OCI-M2 (cell line): ENCODE data around the gene RPS6KA5.
"Not testable (repeated sequence)": the region's sequence is repeated elsewhere in the genome, so short reads cannot be mapped to it uniquely, and the experiment has no call there.

ENCODE experiments used
- DNase-seq: peaks from one replicate; lab custom pipeline; 2025; ENCODE audit not compliant: unreplicated experiment; lab: John Stamatoyannopoulos, UW

The RPS6KA5 gene

DNA sequence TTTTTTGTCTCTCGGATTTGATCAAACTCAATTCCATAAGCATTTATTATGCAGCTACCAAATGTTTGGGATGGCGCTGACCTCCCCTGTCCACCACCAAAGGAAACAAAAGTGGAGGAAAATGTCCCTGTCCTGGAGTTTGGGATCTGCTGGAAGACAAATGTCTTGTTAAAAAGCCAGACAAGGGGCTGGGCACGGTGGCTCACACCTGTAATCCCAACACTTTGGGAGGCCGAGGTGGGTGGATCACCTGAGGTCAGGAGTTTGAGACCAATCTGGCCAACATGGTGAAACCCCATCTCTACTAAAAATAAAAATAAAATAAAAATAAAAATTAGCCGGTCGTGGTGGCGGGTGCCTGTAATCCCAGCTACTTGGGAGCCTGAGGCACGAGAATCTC is 221.9 kb downstream of the RPS6KA5 start:
- DNase-seq = not testable (repeated sequence)

DNA sequence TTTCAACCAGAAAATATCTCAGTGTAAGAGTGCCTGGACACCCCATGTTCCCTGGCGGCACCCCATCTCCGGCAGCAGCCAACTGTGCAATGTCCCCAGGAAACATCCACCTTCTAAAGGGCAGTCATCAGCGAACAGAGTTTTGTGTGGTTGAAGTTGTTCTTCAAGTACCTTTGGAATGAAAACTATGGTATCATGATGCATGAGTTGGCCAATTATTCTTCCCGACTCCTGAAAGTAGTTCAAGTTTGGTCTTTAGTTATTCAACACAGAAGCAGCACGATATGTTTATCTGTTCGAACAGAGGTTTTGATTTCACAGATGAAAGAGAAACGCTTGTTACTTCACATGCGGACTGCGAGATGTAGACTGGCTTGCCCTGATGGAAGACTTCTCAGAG is 223.1 kb downstream of the RPS6KA5 start:
- no peak for DNase-seq

DNA sequence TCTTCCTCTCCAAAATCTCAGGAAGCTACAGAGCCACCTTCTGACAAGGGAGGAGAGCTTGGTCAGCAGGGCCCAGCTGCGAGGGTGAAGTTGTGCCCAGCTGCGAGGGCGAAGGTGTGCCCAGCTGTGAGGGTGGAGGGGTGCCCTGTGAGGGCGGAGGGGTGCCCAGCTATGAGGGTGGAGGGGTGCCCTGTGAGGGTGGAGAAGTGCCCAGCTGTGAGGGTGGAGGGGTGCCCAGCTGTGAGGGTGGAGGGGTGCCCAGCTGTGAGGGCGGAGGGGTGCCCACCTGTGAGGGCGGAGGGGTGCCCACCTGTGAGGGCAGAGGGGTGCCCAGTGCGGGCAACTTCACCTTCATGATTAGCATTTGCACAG is 223.8 kb downstream of the RPS6KA5 start:
- no peak for DNase-seq

DNA sequence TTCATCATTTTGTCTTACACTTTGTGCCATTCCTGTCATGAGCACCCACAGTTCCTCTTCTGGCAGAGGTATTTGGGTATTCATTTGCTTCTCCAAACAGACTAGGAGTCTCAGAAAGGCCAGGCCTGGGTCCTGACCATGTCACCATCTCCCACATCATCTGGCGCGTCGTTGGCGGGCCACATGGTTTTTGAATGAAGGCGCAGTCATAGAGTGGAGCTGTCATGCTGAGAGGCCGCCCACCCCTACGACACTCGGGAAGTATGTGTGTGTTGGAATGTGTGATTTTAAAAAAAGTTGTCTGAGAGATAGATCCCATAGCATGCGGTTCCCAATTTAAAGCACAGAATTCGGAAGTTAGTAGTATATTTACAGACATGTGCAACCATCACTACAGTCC is 228.6 kb downstream of the RPS6KA5 start:
- DNase-seq = no peak

DNA sequence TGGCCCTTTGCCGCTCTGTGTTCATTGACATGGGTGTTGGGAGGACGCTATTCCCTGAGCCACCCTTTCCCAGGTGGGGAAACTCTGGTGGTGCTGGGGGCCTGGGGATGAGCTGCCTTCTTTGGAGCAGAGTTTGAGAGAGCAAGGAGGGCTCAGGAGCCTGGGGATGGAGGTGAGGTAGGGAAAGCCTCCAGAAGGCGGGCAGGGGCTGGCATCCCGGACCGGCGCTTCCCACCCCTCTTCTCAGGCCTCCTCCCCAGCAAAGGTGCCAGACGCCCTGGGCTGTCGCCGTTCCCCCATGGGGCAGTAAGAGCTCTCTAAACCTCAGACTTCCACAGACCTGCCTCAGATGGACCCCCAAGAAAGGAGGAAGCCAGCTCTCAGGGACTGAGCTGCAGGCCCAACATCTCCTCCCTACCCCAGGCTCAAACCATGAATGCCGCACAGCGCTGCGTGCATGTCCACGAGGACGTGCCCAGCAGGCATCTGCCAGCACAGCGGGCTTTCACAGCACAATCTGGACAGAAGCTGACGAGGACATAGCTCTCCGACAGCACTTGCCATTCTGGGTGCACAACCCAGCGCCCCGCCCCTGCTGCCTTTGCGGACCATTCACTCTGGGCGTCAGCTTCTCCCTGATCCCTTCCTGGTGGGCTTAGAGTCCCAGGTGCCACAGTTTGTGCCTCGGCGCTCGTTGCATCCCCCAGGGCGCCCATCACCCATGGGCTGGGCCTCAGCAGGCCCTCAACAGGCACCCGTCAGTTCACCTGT is 229.3 kb downstream of the RPS6KA5 start:
- DNase-seq = no peak

DNA sequence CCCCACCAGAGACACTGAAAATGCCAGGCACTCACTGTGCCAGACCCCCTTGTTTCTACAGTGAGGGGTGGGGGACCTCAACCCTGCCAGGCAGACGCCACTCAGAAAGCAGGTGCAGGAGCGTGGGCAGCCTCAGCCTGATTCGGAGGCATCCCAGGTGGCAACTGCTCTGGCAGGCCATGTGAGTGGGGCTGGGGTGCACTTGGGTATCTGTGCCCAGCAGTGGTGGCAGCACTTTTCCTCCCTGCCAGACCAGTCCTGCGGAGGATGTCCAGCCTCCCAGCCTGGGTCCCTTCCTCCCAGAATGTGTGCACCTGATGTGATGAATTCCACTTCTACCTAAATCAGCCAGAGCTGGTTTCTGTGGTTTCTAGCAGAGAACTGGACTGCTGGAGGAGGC is 230.8 kb downstream of the RPS6KA5 start:
- no peak for DNase-seq

DNA sequence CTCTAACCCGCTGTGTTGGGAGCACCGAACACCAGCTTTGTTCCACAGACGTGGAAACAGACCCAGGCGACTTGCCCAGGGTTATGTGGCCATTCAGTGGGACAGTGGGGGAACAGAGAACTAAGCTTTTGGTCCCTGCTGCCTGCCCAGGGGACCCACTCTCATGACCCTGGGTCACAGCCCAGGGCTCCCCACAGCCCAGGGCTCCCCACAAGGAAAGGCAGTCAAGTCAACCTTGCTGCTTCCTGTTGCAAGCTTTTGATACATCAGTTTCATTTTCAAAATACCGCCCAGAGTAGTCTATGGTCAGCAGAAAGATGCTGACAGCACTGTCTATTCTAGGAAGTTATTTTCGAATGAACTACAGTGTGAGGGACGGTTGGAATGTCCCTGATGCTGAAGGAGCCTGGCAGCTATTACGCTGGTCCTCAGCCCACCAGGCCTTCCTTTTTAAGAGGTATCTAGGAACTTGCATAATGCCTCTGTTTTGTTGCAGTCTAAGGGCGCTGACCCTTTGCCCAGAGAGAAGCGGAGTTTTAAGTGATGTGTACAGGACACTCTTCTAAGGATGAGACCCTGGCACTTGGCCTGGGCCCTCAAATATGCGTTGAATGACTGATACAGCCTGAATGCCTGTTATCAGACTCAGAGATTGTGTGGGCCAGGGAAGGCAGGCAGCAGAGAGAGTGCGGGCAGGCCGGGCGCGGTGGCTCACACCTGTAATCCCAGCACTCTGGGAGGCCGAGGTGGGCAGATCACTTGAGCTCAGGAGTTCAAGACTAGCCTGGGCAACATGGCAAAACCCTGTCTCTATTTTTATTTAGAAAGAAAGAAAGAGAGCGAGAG is 231.6 kb downstream of the RPS6KA5 start:
- DNase-seq = no peak

DNA sequence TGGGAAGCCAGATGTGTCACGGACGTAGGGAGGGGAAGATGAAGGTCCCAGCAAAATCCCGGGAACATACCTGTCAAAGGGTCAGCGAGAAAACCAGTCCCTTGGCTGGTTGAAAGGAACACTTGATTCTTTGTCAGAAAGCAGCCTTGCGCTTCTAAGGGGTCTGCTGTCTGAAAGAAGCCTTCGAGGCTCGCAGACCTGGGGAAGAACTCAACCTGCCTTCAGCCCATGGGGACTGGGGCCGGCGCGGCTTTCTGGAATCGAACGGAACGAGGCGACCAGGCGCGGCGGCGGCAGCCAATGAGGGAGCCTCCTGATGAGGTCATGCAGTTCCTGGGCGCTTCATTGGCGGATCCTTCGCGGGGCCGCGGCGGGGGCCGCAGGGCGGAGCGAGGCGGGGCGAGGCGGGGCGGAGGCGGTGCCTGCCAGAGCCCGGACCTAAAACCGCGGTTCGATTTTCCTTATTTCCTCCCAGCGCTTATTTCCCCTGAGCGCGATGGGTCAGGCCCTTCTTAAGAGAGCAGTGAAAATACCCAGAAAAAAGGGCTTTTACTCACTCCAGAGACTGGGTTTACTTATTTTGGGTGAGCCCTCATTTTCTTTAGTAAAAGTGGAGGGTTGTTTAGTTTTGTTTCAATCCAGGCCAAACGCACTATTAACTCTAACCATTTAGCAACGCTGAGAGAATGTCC is 232.4 kb downstream of the RPS6KA5 start:
- DNase-seq = peak; percentile 80

DNA sequence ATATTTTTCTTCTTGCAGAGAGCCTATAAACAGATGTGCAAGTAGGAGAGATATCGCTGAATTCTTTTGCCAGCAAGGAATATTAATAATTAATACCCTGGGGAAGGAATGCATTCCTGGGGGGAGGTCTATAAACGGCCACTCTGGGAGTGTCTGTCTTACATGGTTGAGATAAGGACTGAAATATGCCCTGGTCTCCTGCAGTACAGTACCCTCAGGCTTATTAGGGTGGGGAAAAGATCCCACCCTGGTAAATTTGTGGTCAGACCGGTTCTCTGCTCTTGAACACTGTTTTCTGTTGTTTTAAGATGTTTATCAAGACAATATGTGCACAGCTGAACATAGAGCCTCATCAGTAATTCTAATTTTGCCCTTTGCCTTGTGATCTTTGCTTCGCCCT is 236.9 kb downstream of the RPS6KA5 start:
- DNase-seq = not testable (repeated sequence)

DNA sequence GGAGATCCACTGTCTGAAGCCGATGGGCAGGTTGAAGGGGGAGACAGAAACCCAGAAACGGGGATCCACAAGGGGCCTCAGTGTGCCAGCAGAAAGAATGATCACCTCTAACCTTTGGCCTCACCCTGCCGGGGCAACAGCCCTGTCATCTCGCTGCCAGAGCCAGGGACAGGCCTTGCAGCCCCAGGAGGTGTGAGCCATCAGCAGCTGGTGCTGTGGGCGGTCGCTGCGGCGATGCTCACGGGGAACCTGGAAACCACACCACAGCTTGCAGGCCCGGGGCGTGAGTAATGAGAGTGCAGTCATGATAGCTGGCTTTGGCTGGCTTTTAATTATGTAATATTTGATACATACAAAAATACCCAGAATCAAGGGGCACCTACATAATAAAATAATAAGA is 239.5 kb downstream of the RPS6KA5 start:
- DNase-seq = no peak

DNA sequence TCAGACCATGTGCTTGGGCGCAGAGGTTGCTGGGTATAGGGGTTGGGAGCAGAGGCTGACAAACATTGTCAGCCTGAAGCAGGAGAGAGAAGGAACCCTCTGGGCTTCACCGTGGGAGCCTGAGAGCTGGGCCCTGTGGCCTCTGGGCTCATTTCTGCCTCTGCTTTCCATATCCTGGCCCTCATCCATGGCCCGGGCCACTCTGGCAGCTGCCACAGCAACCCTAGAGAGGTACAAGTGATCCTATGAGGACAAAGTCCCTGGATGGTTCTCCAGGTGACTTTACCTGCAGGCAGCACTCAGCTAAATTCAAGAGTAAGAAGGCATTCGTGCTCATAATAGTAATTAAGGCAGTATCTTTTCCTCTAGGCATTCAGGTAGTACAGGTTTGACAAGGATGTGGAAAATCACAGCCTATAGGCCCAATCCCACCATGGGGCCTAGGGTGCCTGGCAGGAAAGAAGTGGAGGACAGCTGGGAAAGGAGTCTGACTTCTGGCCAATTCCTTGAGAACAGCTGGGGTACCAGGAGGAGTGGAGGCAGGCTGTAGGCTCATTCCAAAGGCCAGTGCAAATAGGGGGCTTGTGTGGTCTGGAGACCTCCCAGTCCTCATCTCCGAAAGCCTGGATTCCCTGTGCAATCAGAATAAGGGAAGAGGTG is 240.6 kb downstream of the RPS6KA5 start:
- no peak for DNase-seq

DNA sequence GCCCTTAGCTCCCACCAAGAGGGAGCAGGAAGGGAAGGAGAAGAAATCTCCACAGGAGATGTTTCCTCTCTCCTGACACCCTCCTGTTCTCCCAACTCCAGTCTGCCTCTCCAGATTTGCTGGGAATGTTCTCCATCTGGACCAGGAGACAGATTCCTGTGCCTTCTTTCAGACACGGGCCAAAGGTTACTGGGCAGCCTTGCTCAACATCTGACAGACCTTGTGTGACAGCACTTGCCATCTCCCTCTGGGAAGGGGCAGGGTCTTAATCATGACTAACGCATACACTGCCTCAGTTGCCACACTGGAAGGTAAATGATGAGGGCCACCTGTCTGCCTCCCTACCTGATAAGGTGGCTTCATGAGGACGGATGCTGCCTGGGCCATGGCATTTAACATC is 241.7 kb downstream of the RPS6KA5 start:
- no peak for DNase-seq

DNA sequence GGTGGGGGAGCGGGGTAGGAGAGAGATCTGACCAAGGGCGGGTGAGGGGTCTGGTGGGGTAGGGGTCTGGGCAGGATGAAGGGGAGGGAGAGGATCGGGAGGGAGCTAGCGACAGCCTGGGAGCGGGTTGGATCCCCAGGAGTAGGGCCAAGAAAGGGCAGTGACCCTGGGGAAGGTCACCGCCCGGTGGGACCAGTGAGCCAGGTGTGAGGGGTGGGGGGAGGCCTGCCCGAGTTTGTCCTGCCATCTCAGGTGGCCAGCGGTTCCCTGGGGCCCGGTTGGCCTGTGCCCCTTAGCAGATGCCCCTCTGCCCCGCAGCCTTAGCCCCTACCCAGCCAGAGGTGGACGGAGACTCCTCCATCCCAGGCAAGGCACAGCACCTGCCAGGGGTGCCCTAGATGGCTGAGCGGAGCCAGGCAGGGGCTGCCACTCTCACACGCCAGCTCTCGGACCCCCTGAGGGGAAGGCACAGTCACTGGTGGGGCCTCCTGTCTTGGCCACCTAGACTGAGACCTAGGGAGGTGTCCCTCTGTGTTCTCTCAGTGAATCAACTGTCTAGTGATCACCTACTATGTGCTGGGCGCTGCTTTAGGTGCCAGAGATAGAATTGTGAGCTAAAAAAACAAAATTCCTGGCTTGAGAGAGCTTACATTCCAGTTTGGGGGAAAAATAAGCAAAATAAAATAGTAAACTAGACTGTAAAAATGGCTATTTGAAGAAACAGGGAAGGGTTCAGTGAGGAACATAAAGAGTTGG is 243.6 kb downstream of the RPS6KA5 start:
- DNase-seq = no peak

DNA sequence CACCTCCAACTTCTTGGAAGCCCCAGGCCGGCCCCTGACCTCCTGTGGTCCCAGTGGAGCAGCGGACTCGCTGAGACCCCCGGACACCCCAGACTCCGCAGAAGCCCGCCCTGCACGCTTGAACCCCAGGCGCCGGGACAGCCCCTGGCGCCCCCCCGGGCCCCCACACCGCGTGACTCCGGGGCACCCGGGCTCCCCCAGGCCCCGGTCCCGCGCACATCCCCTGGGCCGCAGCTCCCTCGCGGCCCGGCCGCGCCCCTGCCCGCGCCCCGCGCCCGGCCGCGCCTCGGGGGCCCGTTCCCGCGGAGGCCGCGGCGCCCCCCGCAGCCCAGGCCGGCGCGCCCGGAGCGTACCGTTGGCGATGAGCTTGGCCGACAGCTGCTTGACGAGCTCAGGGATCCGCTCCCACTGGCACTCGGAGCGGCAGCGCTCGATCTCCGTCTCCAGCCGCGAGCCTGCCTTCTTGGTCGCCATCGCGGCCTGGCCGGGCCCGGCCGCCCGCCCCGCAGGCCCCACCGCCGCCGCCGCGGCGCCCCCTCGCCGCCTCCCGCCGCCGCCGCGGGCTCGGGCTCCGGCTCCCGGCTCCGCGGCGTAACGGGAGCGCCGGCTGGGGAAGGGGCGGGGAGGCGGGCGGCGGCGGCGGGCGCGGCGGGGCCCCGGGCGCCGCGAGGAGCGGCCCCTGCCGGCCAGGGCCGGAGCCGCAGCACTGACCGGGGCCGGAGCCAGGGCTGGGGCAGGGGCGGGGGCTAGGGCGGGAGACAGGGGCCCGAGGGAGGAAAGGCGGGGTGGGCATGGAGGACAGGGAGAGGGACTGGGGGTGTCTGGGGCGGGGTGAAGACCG is 244.4 kb downstream of the RPS6KA5 start, which contains the start of gene TTC7B:
Gene TTC7B, minus strand, starts transcription at position 609 of the 841 bp plus-strand sequence. Its CDS starts 135 bp downstream, at position 474.
- no peak for DNase-seq

DNA sequence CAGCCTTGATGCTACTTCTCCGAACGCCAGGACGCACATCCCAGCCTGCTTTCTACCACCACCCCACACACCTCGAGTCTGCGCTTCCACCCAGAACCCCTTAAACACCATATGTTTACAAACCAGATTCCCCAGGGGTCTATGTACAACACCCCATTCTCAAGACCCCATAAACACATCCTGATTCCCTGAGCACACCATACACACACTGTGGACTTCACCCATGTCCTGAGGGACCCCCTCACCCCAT is 244.9 kb downstream of the RPS6KA5 start:
- no peak for DNase-seq

DNA sequence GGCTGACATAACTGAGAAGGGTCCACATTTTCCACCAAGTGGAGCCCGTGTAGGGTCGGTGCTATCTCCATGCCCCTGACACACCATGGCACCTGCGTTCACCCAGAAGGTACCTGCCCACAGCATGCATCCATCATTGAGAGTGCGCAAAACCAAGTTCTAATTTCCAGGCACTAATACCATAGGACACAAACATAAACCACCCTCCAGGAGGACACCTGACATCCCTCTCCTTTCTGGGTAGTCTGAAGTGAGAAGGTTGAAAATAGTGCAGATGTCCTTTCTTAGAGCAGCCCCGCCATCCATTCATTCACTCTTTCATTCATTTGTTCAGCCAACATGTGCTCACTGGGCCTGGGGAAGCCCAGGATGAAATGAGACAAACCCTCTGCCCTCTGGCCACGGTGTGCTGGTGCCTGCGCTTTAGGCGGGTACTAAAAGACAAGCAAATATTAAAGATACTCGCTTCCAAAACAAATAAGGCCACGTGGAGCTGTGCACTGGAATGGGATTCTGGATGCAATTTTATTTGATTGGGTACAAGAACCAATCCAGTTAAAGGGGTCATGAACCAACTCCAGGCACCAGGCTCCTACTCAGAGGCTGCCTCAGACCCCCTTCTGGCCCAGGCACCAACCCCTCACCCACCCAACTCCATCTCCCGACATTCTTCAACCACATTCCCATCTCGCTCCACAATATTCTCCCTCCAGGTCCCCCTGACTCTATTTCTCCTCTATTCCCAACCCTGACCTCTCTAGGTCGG is 245.5 kb downstream of the RPS6KA5 start:
- DNase-seq = no peak

DNA sequence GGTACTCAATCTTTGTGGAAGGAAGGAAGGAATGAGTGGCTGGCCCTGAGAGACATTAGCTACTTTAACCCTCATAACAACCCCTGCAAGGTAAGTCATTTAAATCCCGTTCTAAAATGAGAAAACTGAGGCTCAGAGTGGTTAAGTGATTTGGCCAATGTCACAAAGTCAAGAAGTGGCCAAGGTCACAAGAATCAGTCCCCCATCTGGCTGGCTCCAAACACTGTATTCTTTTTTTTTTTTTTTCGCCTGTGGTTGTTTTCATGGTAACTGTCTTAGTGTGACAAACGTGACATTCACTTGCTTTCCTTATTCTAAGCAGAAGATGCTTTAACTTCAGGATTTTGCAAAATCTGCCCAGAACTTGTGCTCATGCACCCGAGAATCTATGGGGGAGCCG is 247.0 kb downstream of the RPS6KA5 start:
- DNase-seq = no peak

DNA sequence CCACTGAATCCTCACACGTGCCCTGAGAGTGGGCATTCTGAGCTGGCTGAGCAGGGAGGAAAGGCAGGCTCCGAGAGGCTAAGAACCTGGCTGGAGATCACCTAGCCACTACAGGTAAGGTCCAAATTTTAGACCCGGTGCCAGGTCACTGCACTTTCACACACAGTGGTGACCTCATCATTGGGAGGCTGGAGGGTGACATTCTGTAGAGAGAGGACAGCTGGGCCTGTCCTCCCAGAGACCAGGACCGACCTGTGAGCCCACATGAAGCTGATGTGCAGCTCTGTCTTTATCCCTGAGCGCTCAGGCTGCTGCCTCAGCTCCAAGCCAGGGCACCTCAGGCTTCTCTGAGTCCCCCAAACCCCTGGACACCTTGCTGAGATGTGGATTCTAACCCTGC is 248.3 kb downstream of the RPS6KA5 start:
- no peak for DNase-seq

DNA sequence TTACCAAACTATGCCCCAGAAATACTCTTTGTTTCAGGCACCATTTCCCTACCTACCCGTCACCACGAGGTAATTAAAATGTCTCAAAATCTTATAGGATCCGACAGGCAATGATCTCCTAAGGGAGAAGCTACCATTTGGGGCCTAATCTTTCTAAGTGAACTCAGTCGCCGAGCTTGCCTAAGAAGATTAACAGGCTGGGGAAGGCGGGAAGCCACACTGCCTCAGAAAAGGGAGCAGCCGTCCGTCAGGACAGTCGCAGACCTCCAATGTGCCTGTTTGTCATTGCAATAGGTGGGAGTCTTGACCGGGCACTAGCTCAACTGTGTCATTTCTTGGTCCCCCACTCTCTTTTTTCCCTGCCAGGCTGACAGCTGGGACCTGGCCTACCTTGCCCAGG is 248.8 kb downstream of the RPS6KA5 start:
- DNase-seq = no peak
